SK-N-SH treated with all-trans-retinoic acid at 6 μM for 48 hours (cell line): ENCODE measurements around the gene TSC22D1.
A peak's percentile ranks its signal among the peaks of the same experiment; 100 is the strongest.

Source experiments
- ARNTL ChIP-seq: fragments of 450-650 bp; formaldehyde crosslinking; IDR thresholded peaks from 2 replicates; pipeline ENCODE4 v1.5.0; 2020; ENCODE audit warnings: low read depth, mild to moderate bottlenecking, moderate library complexity, borderline replicate concordance
- CREB5 ChIP-seq: fragments of 250-450 bp; sonication (Bioruptor Pico); IDR thresholded peaks from 2 replicates; pipeline ENCODE4 v1.5.1; 2020; ENCODE audit warnings: low read depth, mild to moderate bottlenecking, moderate library complexity
- CSDC2 ChIP-seq: fragments of 250-450 bp; sonication (Bioruptor Pico); IDR thresholded peaks from 2 replicates; pipeline ENCODE4 v1.5.0; 2020; ENCODE audit warnings: mild to moderate bottlenecking, moderate library complexity
- ISL1 ChIP-seq: fragments of 250-450 bp; sonication (Bioruptor Pico); IDR thresholded peaks from 2 replicates; pipeline ENCODE4 v2.1.2; 2022; ENCODE audit warnings: mild to moderate bottlenecking, moderate library complexity
- POU6F1 ChIP-seq: fragments of 250-450 bp; sonication (Bioruptor Pico); IDR thresholded peaks from 2 replicates; pipeline ENCODE4 v1.8.0; 2021; ENCODE audit warnings: low read depth, mild to moderate bottlenecking, moderate library complexity, borderline replicate concordance
- RARB ChIP-seq: fragments of 250-450 bp; sonication (Bioruptor Pico); IDR thresholded peaks from 2 replicates; pipeline ENCODE4 v1.8.0; 2021; ENCODE audit warnings: mild to moderate bottlenecking, moderate library complexity
- TCF4 ChIP-seq: fragments of 250-450 bp; sonication (Bioruptor Pico); IDR thresholded peaks from 2 replicates; pipeline ENCODE4 v1.8.0; 2021; ENCODE audit warnings: mild to moderate bottlenecking, moderate library complexity, borderline replicate concordance
- ZFP3 ChIP-seq: fragments of 250-450 bp; sonication (Bioruptor Pico); IDR thresholded peaks from 2 replicates; pipeline ENCODE4 v1.5.0; 2020; ENCODE audit warnings: mild to moderate bottlenecking, moderate library complexity
- ZFP30 ChIP-seq: fragments of 450-650 bp; formaldehyde crosslinking; IDR thresholded peaks from 2 replicates; pipeline ENCODE4 v1.5.0; 2022; ENCODE audit warnings: mild to moderate bottlenecking, moderate library complexity

DNA sequence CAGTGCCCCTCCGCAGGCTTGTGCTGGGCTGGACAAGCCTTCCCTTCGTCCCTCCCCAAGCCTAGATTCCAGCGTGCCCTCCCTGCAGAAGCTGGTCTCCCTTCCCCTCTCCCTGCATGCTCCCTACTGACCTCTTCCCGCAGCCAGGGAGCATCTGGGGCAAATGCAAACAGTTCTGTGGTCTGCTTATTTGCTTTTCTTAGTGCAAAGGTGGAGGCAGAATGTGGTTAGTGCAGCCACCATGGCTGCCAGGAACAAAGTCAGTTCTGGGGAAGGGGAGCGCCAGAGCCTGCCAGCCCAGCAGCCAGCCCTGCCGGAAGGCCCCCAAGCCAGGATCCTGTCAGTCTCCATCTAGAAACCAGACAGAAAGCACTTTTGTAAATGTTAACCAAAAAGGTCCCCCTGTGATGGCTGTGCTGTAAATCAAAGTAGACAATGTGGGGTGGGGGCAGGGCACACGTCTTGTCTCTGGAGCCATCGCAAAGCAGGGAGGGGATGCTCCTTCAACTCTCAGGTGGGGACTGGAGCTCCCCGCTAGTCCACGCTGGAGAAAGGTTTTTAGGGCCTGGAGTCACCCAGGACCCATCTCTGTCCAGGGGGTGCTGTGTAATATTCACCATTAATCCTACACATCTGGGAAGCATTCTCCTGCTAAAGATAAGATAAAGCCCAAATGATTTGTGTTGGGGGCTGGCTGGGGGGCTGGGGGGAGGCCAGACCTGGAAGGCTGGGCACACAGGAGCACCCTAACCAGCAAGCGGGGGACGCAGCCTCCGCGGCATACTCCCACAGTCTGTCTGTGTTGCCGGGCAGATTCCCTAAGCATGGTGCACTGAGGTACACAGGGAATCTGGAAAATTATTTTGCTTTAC is 171.6 kb downstream of the TSC22D1 start:
- TF ChIP-seq RARB (CRISPR knock-in tag) (no peak), TCF4 (CRISPR knock-in tag) (peak; percentile 64; the same call in 1 of the 2 replicates), POU6F1 (CRISPR knock-in tag) (no peak), ZFP3 (no peak), ARNTL (CRISPR knock-in tag) (no peak), ZFP30 (no peak), CSDC2 (CRISPR knock-in tag) (no peak), CREB5 (CRISPR knock-in tag) (no peak), ISL1 (no peak)
